ENCODE data around the gene GNAT1.

GNAT1 gene

DNA sequence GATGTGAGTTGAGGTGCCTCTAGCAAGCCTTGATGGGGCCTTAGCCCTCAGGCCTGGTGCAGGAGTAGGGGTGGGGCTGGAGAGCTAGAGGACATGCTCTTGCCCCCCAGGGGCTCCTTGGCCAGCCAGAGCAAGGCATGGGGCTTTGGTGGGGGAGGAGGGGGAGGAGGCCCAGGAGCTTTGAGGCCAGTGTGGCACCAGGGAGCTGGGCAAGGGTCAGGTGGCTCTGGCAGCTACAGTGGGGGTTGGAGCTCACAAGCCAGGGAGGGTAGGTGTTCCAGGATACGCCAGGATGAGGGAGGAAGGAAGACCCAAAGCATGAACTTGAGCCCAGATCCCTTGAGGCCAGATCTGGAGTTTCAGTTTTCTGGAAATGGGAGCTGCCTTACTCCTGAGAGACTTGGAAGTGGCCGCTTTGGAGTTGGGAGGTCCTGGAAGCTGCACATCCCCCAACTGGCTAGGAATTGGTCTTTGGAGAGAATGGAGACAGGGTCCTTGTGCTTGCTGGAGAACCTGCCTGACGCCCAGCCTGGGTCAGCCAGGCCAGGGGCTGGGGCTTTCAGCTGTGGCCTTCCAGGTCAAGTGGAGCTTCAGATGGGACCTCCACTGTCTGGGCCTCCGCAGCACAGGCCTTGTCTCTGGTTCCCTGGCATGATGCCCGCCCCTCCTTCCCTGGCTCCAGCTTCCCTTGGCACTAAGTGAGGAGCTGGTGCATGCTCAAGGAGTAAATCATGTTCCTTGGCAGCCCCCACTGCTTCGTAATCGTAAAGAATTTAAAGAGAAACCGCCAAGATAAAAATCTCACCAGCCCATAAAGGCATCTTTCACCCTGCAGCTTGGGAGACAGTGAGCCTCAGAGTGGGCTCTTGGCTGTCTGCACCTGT lies 27.6 kb upstream of the GNAT1 start:
- DNase-seq (ENCODE audit: low read depth) = no peak

- DNase-seq (ENCODE audit: low read depth) = no peak
Measured at GRCh38 chr3:50164481-50164880, 26.9 kb upstream of the GNAT1 start.

DNA sequence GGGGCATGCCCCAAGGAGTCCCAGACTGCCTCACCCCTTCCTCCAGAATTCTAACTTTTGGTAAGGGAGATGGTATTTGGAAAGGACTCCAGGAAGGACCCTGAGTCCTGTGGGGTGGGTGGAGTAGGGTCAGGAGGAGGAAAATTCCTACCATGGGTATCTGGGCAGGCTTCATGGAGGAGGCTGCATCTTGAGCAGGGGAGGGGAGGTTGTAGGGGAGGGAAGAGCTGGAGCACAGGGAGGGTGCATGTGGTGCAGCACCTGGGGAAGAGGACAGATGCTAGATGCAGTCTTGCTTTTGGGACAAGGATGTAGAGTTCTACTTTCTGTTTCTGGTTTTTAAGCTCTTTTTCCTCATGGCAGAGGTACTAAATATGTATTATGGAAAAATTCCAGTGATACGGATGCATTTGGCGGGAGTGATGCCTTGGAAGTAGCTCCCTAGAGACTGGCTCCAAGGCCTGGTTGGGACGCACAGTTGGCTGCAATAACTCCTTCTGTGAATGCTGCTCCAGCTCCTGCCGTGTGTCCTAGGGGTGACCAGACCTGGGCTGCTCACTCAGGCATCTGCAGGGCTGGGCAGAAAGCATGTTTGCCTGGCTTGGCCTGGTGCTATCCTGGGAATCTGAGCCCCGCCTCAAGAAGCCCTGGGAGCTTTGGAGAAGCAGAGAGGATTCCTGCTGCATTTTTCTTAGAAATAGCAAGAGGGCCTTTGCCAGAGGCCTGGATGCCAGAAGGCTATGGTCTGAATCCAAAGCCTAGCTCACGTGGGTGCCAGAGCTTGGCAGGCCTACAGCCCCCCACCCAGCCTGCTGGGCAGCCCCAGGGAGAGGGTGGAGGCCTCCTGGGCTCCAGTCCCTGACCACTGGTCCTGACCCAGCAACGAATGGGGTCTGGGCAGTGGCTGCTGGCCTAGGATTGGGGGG lies 26.2 kb upstream of the GNAT1 start:
- no peak for DNase-seq (ENCODE audit: low read depth)

GRCh38 chr3:50165910-50166538 lies 25.4 kb upstream of the GNAT1 start:
- no peak for DNase-seq (ENCODE audit: low read depth)

DNA sequence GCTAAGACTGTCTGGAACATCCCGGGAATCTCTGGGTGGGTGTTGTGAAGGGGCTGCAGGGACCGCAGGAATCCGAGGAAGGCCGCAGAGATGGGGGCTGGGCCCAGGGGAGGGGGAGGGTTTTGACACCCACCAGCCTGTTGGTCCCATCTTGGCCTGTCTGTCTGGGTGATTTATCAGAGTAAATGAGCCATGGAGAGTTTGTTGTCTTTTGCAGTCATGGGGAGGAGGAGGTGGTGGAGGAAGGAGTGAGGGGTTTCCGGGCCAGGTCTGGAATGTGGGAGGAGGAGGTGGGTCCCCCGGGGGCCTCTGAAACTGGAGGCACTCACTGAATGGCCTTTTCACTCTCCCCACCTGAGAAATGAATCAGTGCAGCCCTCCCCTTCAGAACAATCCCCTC lies 24.8 kb upstream of the GNAT1 start:
- DNase-seq (ENCODE audit: low read depth) = no peak

DNA sequence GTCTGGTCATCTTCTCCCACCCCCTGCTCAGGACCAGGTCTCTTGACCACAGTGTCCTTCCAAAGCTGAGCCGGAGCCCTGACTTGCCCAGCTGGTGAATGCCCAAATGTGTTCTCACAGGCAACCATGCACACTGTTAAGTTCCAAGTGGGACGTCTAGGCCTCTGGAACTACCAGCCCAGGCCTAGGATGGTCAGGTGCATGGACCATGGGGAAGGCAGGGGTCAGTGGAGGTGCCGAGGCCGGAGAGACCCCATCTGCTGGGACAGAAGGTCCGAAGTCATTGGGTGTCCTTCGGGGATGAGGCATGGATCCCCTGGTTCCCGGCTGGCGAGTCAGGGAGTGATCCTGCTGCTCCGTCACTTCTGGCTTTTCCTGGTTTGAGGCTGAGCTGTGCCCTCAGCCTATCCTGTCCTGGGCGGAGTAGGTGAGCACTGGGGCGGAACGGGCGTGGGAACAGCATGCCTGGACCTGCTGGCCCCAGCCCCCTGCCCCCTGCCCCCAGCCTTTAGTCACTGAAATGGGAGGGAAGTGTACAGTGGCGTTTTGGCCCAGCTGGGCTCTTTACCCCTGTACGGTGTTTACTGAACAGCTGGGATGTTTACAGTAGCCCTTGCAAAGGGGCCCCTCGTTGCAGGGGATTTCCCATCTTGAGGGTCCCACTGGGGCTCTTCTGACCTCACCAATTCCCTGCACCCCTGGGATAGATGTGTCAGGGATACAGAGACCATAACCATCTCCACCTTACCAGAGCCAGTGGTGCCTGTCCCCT lies 24.2 kb upstream of the GNAT1 start:
- no peak for DNase-seq (ENCODE audit: low read depth)

DNA sequence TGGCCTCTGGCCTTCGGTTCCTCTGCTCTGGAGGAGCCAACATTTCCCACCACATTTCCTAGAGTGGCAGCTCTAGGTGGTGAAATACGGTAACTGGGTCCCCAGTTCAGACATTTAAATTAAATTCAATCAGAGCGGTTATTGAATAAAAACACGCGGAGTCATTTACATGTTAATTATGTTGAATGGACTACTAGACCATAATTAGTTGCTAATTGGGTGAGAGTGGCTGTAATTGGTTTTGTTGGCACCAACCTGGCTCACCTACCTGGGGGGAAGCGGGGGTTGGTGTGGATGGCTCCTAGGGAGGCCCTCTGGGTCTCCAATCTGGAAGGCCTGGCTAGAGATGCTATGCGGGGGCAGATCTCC lies 23.6 kb upstream of the GNAT1 start:
- DNase-seq (ENCODE audit: low read depth) = no peak

DNA sequence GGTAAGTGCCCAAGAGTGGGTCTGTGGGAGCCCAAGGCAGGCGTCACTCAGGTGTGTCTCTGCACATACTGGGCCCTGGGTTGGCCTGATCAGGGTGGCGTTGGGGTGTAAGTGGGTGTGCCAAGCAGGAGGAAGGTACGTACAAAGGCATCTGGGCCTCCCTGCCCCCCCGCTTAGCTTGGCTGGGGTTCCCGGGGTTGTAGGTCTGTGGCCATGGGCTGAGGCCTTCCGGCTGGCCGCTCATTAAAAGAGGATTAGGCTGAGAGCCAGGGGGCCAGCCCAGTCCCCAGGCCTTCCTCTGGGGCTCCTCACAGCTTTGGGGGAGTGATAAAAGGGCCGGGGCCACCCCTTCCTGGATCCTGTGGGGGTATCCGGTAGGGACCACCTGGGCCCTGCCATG lies 23.0 kb upstream of the GNAT1 start:
- no peak for DNase-seq (ENCODE audit: low read depth)

GRCh38 chr3:50168791-50169190 lies 22.6 kb upstream of the GNAT1 start:
- DNase-seq (ENCODE audit: low read depth) = no peak

DNA sequence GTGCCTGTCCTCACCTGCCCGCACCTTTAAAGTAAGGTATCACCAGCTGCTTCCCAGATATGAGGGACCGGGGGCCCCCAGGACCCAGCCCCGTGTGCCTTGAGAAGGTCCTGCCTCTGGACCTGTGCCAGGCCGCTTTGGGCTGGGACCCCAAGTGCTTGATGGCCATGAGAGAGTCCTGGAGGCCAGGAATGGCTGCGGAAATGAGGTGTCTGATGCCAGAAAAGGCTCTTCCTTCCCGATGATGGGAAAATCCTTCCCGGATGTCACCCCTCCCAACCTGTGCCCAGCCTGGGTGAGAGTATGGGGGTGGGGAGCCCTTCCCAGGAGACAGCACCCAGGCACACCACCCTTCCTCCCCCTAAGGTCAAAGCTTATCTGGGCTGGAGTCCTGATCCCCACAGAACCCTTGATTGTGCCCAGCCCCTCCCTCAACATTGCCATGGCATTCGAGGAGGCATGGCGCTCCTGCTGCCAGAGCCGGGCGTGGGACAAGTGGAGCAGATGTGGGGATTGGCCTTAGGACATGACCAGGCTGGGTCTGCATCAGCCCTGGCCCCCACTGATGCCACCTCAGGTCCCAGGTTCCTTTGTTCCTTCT lies 22.1 kb upstream of the GNAT1 start:
- no peak for DNase-seq (ENCODE audit: low read depth)

GRCh38 chr3:50169858-50170257 lies 21.6 kb upstream of the GNAT1 start:
- DNase-seq (ENCODE audit: low read depth) = no peak

- no peak for DNase-seq (ENCODE audit: low read depth)
Measured at GRCh38 chr3:50170689-50171088, 20.7 kb upstream of the GNAT1 start.

DNA sequence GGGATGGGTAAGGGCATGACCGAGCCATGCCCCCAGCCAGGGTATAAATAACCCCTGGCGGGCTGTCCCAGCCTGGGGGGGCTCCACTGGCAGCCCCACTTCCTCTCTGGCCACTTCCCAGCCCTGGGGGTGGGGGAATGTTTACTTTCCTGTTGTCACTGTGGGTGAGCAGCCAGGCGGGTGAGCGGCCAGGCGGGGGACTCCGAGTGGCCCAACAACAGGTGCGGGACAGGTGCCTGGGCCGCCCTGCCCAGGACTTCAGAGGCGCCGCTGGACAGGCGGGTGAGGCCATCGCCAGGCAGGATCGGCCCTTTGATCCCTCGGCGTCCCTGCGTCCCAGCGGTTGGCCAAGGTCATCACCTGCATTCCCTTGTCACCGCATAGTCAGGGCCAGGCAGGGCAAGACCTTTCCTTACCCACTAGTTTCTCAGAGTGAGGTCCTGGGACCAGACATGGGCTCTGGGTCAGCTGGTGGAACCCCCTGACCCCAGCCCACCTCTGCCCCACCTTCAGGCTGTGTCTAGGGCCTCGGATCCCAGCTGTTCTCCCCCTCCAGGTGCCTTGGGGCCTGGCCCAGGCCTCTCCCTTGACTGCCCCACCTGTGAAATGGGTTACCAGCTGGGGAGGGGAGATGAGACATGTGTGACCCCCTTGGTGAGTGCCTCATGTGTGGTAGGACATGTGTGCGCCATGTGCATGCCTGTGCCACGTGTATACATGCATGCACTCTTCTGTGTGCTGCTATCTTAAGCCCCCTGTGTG lies 19.7 kb upstream of the GNAT1 start:
- no peak for DNase-seq (ENCODE audit: low read depth)

- no peak for DNase-seq (ENCODE audit: low read depth)
Measured at GRCh38 chr3:50172626-50173220, 18.7 kb upstream of the GNAT1 start.

DNA sequence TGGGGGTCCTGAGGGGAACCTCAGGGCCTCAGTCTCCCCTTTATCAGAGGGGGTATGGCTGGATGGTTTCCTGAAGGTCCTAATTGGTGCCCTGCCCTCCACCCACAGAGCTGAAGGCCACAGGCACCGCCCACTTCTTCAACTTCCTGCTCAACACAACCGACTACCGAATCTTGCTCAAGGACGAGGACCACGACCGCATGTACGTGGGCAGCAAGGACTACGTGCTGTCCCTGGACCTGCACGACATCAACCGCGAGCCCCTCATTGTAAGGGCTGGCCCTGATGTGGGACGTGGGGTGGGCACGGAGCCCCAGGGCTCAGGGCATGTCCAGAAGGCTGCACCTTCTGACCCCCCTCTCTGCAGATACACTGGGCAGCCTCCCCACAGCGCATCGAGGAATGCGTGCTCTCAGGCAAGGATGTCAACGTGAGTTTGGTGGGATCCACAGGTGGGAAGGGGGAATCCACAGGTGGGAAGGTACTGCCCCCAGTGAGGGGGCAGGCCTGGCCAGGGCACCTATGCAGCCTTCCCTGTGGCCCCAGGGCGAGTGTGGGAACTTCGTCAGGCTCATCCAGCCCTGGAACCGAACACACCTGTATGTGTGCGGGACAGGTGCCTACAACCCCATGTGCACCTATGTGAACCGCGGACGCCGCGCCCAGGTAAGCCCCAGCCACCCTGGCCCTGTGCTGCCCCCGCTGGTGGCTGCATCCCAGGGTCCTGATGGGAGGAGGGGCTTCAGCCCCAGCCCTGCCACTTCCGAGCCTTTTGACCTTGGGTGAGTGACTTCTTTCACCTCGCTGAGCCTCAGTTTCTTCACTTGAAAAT lies 17.5 kb upstream of the GNAT1 start:
- DNase-seq (ENCODE audit: low read depth) = no peak

GRCh38 chr3:50174517-50174895 lies 16.9 kb upstream of the GNAT1 start:
- no peak for DNase-seq (ENCODE audit: low read depth)

GRCh38 chr3:50174947-50175524 lies 16.4 kb upstream of the GNAT1 start:
- DNase-seq (ENCODE audit: low read depth) = no peak

- DNase-seq (ENCODE audit: low read depth) = no peak
Measured at GRCh38 chr3:50177346-50177745, 14.1 kb upstream of the GNAT1 start.

GRCh38 chr3:50179710-50180109 lies 11.7 kb upstream of the GNAT1 start:
- no peak for DNase-seq (ENCODE audit: low read depth)

All from stimulated activated CD8-positive, alpha-beta memory T cell treated with anti-CD3 and anti-CD28 coated beads, Interleukin-7, amount 100 ng/mL, for 24 hours (primary cell).